Erythroblast (primary cell): ENCODE results near the gene ITPR1.

Source experiments
- GATA1 ChIP-seq: IDR thresholded peaks from 2 replicates; pipeline ENCODE4 v1.6.1; 2011; ENCODE audit warnings: low read depth, mild to moderate bottlenecking, control low read depth, low read length, moderate library complexity
- POLR2A ChIP-seq: IDR thresholded peaks from 2 replicates; pipeline ENCODE4 v1.6.1; 2011; ENCODE audit warnings: mild to moderate bottlenecking, low read length

DNA sequence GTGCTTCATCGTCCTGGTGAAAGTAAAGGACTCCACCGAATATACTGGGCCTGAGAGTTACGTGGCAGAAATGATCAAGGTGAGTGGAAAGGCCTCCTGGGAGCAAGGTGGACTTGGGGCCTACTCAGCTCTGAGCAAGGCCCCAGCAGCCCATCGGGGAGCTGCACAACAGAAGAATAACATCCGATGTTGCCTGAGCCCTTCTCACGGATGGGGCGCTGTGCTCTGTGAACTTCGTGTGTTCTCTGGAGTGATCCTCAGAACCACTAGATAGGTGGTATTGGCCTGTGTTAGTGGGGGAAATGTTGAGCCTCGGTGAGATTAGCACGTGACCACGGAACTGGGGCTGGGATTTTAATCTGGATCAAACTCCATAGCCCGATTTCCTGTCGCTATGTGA, 325.0 kb downstream of the ITPR1 start:
- TF ChIP-seq POLR2A (no peak), GATA1 (no peak)
